Suppressor macrophage treated with lipopolysaccharide for 4 hours (primary cell): ENCODE measurements around the gene ASH1L.
"Not testable (repeated sequence)": the region's sequence is repeated elsewhere in the genome, so short reads cannot be mapped to it uniquely, and the experiment has no call there.

Experiments
- DNase-seq: peaks from one replicate; pipeline ENCODE4 v3.0.0-alpha.2; 2020

Gene ASH1L

GRCh38 chr1:155488419-155488818 lies 74.2 kb downstream of the ASH1L start:
- not testable (repeated sequence) for DNase-seq

- no peak for DNase-seq
Measured at GRCh38 chr1:155487541-155487940, 75.1 kb downstream of the ASH1L start.

- DNase-seq: not testable (repeated sequence)
Measured at GRCh38 chr1:155486952-155487351, 75.7 kb downstream of the ASH1L start.

GRCh38 chr1:155485945-155486344 lies 76.7 kb downstream of the ASH1L start:
- peak; percentile 81 for DNase-seq

- no peak for DNase-seq
Measured at GRCh38 chr1:155485222-155485621, 77.4 kb downstream of the ASH1L start.

GRCh38 chr1:155481741-155482241 lies 80.8 kb downstream of the ASH1L start:
- no peak for DNase-seq

GRCh38 chr1:155479205-155479604 lies 83.4 kb downstream of the ASH1L start:
- peak; percentile 82 for DNase-seq

GRCh38 chr1:155478270-155478852 lies 84.2 kb downstream of the ASH1L start:
- no peak for DNase-seq

- DNase-seq: no peak
Measured at GRCh38 chr1:155474146-155474545, 88.5 kb downstream of the ASH1L start.

GRCh38 chr1:155473151-155473821 lies 89.3 kb downstream of the ASH1L start:
- no peak for DNase-seq

GRCh38 chr1:155472491-155473083 lies 90.0 kb downstream of the ASH1L start:
- DNase-seq: no peak

GRCh38 chr1:155471891-155472290 lies 90.7 kb downstream of the ASH1L start:
- DNase-seq: no peak

- DNase-seq: no peak
Measured at GRCh38 chr1:155471026-155471425, 91.6 kb downstream of the ASH1L start.

- DNase-seq: peak; percentile 39
Measured at GRCh38 chr1:155466996-155467395, 95.6 kb downstream of the ASH1L start.

GRCh38 chr1:155466617-155466972 lies 96.0 kb downstream of the ASH1L start:
- DNase-seq: no peak

- peak; percentile 66 for DNase-seq
Measured at GRCh38 chr1:155463865-155464650, 98.5 kb downstream of the ASH1L start.

GRCh38 chr1:155458111-155458510 lies 104.5 kb downstream of the ASH1L start:
- no peak for DNase-seq

- DNase-seq: no peak
Measured at GRCh38 chr1:155457266-155457665, 105.3 kb downstream of the ASH1L start.

GRCh38 chr1:155455588-155456195 lies 106.9 kb downstream of the ASH1L start:
- DNase-seq: peak; percentile 13

GRCh38 chr1:155454096-155454495 lies 108.5 kb downstream of the ASH1L start:
- no peak for DNase-seq

GRCh38 chr1:155453141-155453540 lies 109.5 kb downstream of the ASH1L start:
- no peak for DNase-seq

- no peak for DNase-seq
Measured at GRCh38 chr1:155451199-155451598, 111.4 kb downstream of the ASH1L start.

GRCh38 chr1:155442431-155442830 lies 120.2 kb downstream of the ASH1L start:
- not testable (repeated sequence) for DNase-seq
